ENCODE measurements around the gene MACROH2A1.
A peak's percentile ranks its signal among the peaks of the same experiment; 100 is the strongest.
"Not testable (repeated sequence)": the region's sequence is repeated elsewhere in the genome, so short reads cannot be mapped to it uniquely, and the experiment has no call there.

The MACROH2A1 gene

DNA sequence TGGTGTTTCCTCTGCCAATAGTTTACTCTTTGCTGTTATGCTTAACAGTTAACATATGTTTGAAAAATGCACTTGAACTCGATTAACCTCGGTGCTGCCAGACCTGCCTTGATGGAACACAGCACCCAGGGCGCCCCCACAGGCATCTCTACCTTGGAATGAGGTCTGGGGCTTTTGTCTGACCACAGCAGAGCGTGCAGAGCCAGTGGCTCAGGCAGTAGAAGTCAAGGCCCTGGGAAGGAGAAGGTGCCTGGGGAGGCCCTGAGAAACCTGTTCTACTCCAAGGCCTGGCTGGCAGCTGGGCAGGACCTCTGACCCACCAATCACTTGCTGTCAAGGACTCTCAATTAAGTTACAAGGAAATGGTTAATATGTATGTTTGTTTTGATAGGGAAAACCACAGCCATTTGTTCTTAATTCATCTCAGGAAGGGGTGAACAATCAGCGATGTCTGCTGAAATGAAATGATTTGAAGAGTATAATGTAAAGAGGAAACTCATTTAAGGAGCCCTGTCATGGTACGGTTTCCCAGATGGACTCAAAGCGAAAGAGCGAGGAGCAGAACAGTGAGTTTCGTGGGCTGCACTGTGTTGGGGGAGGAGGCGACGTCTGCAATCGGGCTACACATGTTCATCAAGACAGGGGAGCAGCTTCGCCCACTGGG is 21.9 kb downstream of the MACROH2A1 start:
- peak; percentile 36 for DNase-seq

DNA sequence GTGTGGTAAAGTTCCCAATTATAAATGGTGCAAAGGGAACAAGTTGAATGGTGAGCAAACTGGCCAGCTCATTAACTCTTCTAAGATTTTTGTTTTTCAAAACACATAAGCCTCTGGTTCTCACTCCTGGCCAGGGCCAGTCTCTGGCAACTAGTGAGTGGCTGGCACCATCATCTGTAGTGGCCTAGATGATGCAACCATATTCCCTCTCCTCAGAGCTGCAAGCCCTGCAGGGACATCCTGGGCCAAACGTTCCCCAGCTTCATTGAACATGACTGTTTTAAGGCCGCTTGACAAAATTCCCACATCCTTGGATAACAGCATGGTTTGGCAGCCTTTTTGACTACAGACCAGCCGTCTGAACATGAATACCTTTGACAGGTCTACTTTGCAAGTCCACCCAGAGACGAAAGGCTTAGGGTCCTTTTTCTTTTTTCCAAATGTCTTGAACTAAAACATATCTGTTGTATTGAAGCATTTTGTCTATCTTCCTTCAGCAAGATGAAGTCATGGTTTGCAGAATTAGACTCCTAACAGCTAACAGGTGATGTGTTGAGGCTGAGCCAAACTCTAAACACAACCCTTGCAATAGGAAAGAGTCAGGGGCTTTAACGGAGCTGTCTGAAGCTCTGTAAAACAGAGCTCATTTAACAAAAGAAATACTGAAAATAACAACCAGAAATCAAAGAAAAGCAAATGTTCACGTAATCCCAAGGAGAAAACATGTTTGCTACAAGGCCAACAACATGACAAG is 23.8 kb downstream of the MACROH2A1 start:
- DNase-seq: peak; percentile 47

DNA sequence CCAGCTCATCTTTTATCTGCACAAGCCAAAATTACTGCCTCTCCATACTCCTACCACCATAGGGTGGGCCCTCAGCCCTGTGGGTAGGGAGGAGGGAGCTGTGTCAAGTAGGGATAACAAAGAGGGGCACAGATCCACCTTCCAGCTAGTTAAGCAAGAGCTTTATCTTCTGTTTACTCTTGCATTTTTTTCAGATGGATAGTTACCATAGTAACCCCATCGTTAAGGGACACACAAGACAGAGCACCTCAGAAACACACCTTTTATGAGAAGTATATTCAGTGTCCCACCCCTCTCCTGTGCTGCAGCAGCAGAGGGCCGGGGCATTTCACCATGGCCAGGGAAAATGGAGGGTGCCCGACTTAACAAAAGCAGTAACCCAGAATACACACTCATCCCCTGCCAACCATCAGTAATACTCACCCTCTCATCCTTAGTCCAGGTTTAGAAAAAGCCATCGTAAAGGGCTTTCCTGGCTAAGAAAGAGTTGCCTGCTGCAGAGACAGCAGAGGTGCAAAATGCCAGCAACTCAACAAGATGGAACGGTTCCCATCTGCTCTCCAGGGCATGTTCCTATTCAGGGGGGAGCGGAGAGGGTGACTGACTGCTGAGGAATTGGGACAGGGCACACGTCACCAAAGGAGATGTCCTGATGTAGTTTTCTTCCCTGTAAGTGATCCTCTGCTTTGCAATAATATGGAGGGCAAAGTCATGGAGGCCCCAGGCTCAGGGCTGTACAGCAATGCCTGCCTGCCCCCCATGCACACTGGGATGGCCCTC is 25.1 kb downstream of the MACROH2A1 start:
- no peak for DNase-seq

DNA sequence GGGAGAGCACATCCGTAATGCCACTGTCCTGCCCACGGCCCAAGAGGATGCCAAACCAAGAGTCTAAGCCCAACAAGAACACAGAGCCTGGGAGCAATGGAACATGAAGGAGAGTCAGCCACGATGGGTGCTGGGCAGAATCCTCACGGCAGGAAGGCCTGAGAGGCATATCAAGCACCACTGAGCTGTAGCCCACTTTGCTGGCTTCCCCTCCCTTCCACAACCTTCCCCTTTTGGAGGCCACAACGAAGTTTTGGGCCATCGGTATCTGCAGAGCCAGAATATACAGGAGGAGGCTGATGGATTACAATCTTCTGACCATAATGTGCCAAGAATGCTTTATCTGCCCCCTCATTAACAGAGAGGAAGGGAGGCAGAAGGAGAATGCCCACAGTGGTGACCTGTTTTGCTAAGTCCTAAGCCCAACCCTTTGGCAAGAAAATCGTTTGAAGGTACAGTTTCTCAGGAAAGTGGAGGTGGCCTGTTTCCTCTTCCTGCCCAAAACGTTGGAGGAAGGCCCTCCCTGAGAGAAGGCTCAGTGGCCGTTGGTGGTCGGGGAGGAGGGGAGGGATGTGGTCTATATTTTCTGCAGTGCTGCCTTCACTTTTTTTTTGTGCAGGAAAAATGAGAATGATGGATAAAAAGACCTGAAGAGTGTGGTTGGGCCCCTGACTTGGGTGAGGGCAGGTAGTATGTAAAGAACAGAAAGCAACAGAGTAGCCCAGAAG is 26.2 kb downstream of the MACROH2A1 start:
- DNase-seq: no peak

DNA sequence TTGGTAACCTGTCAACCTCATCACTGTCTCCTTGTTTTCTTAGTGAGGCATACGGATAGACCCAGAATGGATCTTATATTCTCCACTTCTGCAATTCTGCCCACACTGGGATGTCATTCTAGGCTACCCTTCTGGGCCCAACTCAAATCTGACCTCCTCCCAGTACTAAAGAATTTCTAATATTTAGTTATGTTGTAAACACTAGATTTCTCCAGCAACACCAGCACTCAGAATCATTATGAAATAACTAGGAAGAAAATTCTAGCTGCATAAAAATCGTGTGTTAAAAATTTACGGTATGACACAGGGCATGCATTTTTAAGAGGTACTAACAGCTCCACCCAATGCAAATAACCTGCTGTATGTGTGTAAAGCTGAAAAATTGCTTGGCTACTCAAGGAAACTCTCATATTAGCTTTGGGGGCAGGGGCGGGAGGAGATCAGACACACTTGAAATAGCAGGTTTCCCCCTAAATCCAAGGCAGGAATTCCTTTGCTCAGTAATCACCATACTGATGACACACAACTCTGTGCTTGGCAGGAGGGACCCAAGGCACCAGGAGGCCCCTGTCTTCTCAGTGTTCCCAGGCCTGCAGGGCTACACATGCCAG is 27.3 kb downstream of the MACROH2A1 start:
- DNase-seq: no peak

DNA sequence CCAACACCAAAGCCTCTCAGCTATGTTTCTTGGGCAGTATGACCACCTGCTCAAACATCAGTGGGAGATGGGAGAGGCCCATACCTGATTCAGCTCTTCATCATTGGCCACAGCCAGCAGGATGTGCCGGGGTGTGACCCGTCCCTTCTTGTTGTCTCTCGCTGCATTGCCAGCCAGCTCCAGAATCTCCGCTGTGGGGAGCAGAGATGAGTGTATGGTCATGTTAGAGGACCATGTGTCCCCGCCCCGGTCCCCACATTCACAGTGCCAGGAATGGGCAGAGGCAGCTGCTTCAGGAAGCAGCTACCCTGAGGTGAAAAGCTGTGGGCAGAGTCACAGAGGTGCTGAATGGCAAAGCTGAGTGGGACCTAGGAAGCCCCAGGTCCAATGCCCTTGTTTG is 29.1 kb downstream of the MACROH2A1 start:
- DNase-seq: no peak

DNA sequence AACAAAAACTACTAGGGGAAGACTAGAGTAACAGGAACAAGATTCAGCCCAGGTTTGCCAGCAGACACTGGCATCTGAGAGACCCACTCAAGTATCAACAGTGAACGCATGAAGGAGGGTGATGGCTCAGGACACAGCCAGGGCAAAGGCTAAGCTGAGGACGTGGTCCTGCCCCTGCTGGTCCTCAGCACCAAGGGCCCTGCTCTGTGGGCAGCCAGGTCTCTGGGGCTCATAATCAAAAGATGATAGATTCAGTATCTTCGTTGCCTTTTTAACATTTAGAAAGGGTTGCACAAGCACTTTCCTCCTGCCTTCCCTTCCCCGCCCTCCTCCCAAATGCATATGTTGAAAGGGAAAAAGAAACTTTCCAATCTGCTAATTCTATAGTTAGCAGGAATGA is 31.5 kb downstream of the MACROH2A1 start:
- DNase-seq: peak; percentile 16

DNA sequence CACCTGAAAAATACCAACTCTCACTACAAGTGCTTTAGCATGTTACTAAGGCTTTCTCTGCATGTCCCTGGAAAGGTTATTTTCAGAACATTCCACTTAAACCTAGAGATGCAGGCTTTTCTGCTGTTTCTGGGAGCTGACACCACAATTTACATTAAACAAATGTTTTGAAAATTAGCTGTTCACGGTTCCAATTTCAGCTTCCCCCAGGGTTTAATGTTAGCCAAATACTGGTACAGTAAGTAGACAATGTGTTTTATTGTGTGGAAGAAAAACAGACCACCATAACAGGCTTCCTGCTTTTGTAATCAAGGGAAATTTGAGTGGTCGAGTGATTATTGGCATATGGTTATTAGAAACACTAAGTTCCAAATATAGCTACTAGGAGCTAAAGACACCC is 32.0 kb downstream of the MACROH2A1 start:
- no peak for DNase-seq

DNA sequence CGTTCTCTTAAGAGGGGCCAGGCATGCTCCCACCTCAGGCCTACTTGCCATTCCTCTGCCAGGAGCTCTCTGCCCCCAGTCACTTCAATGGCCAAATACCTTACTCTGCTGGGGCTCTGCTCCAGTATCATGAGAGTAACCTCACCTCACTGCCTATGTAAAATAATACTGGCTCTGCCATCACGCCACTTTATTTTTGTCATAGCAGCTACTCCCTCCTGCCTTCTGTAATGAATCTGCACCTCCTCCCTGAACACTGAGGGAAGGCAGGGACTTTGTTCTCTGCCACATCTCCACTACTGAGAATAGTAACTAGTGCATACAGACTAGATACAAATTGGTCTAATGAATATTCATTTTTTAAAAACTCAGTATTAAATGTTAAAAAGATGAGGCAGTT is 33.8 kb downstream of the MACROH2A1 start:
- DNase-seq: peak; percentile 21

DNA sequence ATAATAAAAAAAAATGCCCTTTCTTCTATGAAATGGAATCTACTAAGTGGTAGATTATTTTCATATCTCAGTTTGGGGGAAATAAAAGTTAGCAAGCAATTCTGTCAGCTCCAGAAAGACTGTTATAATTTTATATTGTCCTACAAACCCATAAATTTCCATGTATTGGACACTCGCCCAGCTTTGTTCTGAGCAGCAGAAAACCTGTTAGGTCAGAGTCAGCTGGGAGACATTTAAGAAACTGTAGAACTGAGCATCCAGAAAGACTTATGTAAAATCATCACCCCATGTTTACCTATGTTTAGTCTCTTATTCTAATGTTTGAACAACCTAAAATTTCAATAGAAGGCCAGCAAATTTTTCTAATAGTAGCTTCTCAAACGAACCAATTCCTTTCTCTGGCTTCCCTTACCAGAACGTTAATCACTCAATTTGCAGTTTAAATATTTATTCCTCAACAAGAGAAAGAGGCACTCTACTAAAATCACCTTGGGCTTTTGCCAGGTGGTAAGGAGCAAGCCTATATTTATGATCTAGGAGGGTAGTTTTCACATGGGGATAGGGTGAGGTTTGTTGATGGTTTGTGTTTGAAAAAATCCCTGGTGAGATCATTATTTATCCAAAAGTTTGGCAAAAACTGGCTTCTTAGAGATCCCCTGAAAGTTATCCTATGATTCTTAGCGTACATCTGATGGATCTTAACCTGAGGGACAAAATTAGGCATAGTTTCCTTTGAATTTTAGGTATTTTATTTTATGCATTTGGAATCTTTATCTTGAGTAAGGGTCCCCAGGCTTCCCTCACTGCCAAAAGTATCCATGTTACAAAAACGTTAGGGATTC is 34.4 kb downstream of the MACROH2A1 start:
- DNase-seq: peak; percentile 15

DNA sequence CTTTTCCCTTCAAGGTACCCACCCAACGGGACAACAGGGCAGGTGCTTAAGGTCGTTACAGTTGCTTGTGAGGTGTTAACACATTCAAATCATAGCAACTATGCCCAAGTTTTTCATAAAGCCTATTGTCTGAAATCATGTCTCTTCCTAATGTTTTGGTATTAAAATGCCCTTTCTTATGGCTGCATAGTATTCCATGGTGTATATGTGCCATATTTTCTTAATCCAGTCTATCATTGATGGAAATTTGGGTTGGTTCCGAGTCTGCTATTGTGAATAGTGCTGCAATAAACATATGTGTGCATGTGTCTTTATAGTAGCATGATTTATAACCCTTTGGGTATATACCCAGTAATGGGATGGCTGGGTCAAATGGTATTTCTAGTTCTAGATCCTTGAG is 35.7 kb downstream of the MACROH2A1 start:
- not testable (repeated sequence) for DNase-seq

DNA sequence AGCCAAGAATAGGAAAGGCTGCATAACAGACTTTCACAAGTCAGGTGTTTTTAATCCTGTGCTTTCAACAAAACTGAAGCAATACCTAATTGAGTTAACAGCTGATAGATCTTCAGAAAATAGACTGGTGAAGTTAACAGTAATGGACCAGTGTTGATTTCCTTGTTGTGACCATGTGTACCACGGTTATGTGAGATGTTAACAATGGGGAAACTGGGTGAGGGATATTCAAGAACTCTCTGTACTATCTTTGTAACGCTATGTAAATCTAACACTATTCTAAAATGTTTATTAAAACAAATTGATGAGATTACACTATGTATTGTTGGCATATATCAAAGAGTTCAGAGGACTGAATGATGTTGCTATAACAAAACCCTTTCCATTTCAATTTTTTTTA is 36.9 kb downstream of the MACROH2A1 start:
- no peak for DNase-seq

DNA sequence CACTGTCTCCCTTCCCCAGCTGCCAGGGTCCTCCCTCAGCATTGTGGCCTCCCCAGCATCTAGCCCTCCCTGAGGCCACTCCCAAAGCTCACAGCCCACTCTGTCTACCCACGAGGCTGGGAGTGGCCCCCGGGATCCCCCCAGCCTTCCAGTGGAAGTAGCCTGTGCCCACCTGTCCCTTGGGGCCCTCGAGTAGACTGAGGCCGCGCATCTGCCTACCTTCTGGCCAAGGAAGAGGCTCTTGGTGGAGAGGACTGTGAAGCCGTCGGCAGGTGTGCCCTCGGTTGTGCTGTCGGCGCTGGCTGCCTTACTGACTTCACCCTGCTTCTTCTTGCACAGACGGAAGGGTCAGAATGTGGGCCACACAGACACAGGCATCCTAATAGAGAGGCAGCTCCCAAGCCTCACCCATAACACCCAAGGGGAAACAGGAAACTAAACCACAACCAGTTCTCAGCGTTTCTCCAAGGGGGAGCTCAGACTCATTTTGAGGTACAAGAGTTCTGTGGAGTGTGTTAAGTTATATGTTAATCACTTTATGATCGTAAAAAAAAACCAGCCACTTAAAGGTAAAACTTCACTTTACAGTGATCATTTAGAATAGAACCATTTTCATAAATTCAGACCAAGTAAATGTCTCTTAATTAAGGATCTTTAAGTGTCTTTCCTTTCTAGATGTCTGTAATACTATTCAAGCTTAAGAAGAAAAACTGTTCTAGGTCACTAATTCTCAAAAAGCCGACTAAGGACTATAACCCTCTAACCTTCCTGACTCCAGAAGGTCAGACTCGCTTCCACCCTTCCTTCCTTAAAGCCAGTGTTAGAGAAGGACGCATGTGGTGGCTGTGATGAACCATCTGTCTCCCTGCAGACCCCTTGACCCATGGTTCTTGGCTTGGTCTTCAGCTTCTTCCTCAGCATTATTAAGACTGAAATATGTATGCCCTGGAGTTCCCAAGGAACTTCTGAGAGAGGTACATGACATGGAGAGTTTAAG is 38.5 kb downstream of the MACROH2A1 start:
- no peak for DNase-seq

DNA sequence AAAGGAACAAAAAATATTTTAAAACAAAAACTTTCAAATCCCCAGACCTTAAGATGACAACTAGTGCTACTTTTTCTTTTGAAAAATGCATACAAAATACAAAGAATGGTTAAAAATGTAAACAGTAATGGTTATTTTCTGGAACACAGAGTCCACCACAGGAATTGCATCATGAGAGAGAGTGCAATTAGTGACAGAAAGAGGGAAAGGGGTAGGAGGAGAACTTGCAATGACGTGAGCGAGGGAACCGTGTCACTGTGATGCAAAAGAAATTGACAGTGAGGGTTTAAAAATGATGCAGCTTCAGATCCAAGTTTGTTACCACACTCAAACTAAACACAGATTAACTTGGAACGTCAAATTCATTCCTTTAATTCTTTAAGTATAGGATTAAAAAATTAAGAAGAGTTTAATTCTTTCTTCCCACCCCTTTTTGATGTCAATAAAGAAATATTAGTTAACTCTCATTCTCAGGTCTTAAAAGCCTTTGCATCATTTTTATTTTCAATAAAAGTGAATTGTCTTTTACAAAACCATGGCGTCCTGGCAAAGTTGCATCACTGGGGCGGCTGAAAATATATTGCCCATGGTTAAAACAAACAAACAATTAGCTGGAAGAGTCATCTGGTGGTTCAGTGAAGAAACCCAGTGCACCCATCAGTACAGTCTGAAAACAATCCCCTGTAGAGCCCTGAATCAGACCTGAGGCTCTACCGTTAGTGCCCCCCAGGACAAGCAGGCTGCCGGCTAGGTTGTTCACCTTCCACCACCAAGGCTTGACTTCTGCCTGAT is 39.5 kb downstream of the MACROH2A1 start:
- DNase-seq: no peak

DNA sequence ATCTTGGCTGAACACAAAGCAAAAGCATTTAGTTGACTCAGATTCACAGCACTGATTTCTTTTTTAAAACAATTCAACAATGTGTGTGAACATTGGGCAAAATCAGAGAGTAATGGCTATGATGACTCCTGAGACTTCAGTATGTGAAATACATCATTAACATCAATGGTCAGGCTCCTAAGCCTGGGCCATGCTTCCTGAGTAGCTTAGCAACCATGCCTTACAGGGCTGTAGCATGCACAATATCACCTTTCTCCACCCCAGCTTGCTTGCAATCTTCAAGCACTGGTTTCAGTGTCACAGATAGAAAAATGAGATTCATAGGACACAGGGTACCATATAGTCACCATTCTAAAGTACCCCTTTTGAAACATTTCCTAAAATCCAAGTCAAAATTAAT is 41.3 kb downstream of the MACROH2A1 start:
- peak; percentile 12 for DNase-seq

DNA sequence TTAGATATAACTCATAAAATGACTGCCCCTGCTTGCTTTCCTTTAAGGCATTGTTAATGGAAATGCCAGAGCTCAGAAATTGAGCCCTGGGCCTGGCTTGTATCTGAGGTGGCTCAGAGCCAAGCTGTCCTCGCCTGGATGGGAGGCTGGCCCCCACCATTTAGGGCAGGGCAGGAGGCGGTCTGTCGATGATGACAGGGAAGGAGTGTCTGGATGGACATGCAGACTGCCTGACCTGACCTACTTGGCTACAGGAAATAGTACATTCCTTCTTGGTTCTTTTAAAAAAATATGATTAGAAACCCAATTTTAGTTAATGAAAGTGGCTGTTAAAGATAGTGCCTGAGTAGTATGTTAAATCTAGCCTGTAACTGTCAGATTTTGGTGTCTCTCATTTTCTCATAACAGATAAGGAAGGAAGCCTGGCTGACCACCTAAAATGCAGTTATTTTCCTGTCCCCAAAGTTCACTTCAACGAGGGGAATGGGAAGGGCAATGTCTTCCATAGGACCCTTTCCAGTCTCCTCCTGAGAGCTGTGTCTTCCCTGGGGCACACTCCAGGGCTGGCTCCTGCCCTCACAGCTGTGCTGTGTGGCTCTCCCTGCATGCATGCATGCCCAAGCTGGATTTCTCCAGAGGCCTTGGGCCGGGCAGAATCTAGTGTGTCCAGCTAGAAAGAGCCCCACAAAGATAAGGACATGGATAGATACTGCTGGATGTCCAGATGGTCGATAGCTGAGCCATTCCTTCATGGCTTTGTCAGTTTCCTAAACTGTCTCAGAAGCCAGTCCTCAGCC is 42.3 kb downstream of the MACROH2A1 start:
- DNase-seq: no peak

DNA sequence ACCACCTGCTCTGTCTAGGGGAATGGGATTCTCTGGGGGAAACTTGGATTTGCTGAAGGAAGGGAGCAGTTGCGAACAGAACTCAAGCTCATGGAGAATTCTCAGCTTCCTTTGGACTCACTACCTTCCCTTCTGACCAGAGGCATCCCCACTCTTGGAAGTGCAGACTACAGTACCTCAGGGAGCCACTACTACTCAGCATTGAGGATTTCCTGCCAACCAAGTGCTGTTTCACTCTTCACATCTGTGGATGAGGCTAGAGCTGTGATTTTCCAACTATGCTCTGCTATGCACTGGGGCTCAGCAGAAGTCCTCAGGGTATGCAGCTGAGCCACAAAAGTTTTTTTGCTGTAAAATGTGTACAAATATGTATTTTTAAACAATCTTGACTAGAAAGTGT is 43.9 kb downstream of the MACROH2A1 start:
- DNase-seq: no peak

DNA sequence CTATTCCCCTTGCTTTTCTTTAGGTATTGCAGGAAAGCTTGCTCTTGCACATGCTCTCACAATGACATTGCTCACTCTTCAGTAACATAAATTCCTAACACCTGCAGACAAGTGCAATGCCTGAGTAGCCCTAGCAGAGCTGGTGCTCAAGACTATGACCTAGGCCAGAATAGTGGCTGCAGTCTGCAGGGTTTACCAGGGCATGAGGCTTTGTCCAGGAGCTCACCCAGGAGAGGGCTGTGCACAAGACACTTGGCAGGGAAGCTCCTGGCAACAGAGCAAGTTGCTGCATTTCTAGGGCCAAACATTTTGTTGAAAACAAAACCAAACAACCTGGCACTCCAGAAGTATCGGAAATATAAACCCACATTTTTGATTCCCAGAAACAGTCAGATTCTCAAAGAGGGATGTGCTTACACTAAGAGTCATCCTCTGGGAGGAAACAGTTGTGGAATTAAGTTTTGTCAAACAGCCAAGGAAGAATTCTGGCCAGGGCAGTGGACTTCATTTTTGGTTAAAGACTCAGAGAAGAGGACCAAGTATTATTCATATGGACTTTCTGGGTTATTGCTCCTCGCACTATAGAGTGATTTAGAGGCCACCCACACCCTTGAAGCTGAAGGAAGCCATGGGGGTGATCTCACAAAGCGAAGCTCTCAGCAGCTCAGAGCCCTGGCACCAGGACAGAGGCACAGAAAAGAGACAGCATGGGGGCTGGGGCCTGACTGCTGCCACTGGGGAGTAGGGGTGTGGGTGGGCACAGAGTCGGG is 44.9 kb downstream of the MACROH2A1 start:
- DNase-seq: no peak

Data from right forelimb (tissue), 1 donor.